Measurements from ENCODE around the gene INPP5F. TPM values are rescaled to one million over a fixed set of nuclear protein-coding genes. Genes with fewer than 3 reads are reported as not detected.
A peak's percentile ranks its signal among the peaks of the same experiment; 100 is the strongest.

INPP5F gene, protein sequence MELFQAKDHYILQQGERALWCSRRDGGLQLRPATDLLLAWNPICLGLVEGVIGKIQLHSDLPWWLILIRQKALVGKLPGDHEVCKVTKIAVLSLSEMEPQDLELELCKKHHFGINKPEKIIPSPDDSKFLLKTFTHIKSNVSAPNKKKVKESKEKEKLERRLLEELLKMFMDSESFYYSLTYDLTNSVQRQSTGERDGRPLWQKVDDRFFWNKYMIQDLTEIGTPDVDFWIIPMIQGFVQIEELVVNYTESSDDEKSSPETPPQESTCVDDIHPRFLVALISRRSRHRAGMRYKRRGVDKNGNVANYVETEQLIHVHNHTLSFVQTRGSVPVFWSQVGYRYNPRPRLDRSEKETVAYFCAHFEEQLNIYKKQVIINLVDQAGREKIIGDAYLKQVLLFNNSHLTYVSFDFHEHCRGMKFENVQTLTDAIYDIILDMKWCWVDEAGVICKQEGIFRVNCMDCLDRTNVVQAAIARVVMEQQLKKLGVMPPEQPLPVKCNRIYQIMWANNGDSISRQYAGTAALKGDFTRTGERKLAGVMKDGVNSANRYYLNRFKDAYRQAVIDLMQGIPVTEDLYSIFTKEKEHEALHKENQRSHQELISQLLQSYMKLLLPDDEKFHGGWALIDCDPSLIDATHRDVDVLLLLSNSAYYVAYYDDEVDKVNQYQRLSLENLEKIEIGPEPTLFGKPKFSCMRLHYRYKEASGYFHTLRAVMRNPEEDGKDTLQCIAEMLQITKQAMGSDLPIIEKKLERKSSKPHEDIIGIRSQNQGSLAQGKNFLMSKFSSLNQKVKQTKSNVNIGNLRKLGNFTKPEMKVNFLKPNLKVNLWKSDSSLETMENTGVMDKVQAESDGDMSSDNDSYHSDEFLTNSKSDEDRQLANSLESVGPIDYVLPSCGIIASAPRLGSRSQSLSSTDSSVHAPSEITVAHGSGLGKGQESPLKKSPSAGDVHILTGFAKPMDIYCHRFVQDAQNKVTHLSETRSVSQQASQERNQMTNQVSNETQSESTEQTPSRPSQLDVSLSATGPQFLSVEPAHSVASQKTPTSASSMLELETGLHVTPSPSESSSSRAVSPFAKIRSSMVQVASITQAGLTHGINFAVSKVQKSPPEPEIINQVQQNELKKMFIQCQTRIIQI
- 11.1 and 15.2 TPM in 2 replicates for total RNA-seq (2014; rRNA removed; shearing (Covaris generic))

DNA sequence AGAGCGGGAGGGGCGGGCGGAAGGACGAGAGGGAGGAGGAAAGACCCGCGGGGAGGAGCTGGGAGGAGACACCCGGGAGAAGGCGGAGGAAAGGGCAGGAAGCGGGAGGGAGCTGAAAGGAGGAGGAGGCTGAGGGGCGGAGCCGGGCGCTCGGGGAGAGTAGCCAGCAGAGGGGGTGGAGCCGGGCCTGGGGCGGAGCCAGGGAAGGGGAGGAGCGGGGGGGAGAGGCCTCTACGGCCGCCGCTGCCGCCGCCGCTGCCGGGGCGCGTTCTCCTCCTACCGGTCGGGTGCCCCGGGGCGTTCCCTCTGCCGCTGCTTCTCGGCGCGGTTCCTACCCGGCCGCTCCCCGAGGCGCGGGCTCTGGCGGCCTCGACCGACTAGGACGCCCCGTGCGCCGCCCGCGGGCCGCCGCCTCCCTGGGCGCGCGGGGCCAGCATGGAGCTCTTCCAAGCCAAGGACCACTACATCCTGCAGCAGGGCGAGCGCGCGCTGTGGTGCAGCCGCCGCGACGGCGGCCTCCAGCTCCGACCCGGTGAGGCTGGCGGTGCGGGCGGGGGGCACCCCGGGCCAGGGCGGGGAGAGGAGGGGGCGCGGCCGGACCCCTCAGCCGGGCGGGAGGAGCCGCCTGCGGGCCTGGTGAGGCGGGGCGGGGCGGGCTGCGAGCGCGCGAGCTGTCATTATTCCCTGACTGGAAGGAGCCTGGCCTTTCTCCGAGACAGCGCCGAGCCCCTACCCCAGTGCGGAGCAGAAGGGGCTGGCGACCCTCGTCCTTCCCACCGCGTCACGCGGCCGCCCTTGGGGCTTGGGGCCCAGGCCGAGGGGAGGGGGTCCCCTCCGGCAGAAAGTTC, at the start of gene INPP5F:
INPP5F (plus strand) TSS at position 223 of the 848 bp plus-strand sequence; CDS start at position 436, 213 bp downstream.
- peak; percentile 96 for DNase-seq (ENCODE audit: low read depth)

DNA sequence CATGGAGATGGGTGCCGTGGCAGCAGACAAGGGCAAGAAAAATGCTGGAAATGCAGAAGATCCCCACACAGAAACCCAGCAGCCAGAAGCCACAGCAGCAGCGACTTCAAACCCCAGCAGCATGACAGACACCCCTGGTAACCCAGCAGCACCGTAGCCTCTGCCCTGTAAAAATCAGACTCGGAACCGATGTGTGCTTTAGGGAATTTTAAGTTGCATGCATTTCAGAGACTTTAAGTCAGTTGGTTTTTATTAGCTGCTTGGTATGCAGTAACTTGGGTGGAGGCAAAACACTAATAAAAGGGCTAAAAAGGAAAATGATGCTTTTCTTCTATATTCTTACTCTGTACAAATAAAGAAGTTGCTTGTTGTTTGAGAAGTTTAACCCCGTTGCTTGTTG, 48.7 kb upstream of the INPP5F start:
- DNase-seq (ENCODE audit: low read depth): no peak

DNA sequence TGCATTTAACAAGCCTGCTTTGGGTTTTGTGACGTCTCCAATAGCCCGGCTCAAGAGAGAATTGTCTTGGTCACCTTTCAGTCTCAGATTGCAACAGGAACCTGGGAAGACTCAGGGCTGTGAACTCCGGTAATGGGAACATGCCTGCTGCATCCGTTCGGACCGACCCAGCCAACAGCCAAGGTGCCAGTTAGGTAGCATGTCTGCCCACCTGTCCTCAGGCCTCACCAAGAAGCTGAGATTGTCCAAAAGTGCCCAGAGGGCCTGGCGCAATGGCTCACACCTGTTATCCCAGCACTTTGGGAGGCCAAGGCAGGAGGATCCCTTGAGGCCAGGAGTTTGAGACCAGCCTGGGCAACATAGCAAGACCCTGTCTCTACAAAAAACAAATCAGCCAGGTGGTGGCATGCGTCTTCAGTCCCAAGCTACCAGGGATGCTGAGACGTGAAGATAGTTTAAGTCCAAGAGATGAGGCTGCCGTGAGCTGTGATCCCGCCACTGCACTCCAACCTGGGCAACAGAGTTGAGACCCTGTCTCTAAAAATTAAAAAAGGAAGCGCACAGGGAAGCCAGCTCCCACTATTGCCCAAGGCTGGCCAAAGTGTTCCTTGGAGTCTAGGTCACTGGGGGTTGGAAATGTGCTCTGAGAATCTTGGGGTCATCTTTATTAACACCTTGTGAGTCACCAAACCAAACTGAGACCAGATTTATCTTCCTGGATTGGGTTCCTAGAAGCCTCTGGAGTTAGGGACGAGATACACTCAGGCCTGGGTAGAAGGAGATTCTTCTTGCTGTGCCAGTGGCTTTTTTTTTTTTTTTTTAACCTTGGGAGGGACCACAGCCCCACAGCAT, 47.7 kb upstream of the INPP5F start:
- DNase-seq (ENCODE audit: low read depth): peak; percentile 73

DNA sequence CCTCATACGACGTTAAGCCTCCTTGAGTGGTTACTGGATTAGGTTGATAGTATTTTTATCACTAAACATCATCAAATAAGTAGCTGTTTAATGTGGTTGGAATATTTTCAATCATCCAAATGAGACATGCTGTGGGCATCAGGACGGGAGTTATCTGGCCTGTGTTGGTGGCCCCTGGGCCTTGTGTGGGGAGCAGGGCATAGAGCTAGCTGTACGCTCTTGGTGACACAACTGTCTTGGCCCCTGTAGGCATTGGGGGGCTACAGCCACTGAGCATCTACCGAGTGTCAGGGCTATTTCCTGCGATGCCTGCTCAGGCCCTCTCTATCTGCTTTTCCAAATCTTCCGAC, 46.4 kb upstream of the INPP5F start:
- DNase-seq (ENCODE audit: low read depth): peak; percentile 39

DNA sequence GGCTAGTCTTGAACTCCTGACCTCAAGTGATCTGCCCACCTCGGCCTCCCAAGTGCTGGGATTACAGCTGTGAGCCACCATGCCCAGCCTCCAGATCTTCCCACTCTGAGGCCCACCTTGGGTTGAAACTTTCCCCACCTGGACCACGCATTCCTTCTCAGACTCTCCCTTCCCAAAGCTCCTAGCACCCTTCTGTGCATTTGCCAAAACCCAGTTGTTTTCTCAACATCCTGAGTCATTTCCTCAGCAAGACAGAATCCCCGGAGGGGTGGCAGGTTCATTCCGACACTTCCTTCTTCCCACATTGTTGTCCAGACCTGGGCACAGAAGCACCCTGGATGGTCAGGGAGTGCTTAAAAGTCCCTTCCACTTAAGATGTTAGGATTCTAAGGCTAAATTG, 45.8 kb upstream of the INPP5F start:
- DNase-seq (ENCODE audit: low read depth): peak; percentile 95

DNA sequence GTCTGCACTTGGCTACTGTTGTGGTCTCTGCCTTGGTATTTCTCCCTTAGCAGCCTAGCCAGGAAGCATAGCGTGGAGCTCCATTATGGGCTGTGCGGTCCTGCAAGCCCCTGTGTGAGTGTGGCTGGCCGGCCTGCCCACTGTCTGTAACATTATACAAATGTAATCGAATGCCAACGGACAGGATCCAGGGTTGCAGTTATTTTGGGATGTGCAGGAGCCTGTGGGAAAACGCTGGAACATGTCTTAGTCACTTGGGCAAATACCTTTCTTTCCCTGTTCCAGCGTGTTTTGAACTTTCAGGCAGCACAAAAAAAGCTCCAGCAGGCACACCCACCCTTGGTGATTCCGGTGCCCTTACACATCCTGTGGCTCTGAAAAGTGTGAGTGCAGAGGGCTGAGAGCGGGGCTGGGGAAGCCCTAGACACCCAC, 45.2 kb upstream of the INPP5F start:
- DNase-seq (ENCODE audit: low read depth): peak; percentile 71

DNA sequence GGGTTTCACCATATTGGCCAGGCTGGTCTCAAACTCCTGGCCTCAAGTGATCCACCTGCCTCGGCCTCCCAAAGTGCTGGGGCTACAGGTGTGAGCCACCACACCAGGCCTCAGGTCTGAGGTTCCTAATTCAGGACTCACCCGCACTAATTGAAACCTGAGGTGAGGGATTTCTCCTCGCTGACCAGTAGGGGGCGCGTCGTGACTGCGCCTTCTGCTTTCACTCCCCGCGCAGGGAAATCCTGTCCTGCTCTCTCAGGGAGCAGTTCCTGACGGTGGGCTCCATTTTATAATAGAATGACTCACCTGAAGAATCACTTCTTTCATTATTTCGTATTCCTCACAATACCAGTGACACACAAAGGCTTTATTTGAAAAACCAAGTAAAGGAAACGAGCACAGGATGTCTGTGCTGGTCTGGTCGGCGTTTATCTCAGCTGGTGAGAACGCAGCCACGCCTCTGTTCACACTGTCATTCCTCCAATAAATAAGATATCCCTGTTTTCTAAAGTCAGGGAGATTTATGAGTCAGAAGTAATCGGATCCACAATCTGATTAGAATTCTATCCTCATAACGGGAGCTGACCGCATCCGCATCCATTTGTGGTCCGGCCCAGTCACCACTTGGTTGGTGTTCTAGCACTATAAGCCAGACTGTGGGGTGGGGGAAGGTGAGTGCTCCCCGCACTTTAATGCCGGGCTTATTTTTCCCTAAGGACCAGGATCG, 39.2 kb upstream of the INPP5F start:
- peak; percentile 96 for DNase-seq (ENCODE audit: low read depth)

- DNase-seq (ENCODE audit: low read depth): peak; percentile 80
Measured at GRCh38 chr10:119687192-119688032, 38.4 kb upstream of the INPP5F start.

- peak; percentile 32 for DNase-seq (ENCODE audit: low read depth)
Measured at GRCh38 chr10:119688033-119688508, 37.8 kb upstream of the INPP5F start.

DNA sequence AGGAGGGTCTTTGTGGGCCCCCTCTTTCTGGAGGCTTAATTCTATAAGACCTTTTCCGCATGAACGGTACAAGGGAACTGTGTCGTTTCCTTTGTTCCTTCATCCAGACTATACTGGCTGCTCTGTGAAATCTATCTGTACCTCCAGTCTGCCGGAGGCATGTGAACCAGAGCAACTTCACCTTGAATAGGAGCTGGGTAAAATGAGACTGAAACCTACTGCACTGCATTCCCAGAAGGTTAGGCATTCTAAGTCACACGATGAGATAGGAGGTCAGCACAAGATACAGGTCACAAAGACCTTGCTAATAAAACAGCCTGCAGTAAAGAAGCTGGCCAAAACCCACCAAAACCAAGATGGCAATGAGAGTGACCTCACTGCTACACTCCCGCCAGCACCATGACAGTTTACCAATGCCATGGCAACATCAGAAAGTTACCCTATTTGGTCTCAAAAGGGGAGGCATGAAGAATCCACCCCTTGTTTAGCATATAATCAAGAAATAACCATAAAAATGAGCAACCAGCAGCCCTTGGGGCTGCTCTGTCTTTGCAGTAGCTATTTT, 36.8 kb upstream of the INPP5F start:
- peak; percentile 37 for DNase-seq (ENCODE audit: low read depth)

DNA sequence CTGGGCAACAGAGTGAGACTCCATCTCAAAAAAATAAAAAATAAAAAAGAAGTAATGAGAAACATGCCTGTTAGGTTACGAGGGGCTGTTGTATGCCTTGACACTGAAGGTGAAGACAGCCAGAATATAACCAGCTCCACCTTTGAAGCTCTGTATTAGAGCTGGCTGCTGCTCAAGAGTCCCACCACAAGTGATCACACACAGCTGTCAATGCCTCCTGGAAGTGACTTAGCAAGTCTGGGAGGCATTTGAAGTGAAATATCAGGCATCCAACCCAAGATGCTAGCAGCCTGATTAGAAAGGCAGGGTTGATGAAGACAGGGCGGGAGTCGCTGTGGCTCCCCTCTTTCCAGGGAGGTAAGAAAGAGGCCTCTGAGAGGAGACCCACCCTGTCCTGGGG, 34.1 kb upstream of the INPP5F start:
- no peak for DNase-seq (ENCODE audit: low read depth)

DNA sequence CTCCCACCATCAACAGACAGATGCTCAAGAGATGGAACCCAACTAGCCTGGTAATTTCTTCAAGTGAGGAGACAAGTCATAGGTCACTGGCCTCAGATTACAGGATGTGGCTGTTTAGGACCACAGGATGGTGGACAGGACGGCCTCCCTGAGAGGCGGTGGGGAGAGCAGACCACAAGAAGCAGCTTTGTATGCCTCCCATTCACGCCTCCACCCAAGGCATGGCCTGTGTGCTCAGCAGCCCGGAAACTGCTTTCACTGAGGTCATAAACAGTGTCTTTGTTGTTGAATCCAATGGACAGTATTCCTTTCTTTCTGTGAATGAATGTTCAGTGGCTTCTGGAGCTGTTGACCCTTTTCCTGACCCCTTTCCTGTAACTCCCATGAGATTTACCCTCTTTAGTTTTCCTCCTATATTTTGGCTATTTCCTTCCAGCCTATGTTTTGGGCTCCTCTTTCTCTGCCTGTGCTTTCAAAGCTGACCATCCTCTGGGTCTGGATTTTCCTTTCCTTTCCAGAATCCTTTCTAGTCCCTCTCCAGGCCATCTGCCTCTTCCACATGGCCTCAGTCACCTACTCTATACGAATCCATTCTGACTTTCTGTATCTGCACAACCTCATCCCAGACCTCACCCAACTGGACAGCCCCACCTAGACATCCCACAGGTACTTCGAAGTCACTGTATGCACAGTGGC, 32.4 kb upstream of the INPP5F start:
- peak; percentile 79 for DNase-seq (ENCODE audit: low read depth)

DNA sequence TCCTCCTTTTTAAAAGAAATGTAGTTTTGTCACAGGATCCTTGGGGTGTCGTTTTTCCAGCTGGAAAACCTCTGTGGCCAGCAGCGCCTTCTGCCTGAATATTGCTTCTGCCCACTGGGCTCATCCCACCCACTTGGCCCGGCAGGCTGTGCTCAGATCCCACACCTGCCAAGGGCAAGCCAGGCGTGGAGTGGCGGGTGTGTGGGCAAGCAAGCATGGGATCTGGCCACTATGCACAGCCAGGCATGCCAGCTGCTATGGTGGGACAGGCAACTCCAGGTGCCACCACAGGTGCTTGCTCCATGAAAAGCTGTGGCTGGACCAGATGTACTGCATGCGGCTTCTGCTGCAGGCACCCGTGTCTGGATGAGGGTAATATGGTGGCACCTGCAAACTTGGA, 31.2 kb upstream of the INPP5F start:
- no peak for DNase-seq (ENCODE audit: low read depth)

DNA sequence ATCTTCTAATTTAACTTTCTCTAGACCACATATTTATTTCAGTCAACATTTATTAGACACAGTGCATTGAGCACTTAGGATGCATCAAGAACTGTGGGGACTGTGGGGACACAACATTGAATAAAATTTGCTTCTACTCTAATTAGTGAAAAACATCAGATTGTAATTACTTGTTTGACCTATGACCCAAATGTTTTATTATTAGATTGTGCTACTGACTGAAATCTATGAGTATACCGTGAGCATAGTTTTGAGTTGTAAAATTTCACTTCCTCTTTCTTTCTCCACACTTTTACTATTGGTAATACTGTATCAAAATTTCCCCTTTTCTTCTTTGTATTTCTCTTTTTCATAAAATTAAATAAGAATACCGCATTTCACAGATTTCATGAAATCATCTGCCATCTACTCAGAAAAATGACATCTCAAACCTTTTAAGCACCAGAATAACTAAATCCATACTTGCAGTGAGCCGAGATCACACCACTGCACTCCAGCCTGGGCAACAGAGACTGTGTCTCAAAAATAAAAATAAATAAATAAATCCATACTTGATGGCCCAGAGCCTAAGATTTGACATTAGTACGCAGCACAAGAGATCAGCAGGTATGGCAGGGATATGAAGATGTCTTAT, 25.4 kb upstream of the INPP5F start:
- DNase-seq (ENCODE audit: low read depth): no peak

DNA sequence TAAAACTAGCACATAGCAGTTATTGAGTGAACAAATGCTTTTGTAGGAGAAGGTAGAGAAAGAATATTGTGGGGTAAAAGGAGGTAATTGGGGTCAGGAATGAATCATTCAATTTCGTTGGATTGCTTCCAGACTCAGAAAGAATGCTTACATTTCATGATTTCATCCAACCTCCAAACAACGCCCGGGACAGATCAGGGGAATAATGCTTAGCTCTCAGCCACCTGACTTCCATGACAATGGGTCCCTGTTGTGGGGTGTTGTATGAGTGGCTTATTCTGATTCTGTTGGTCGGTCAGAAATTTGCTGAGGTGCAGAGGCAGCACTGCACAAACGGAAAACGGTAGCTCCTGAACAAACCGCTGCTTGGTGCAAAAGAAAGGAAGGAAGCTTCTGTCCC, 24.0 kb upstream of the INPP5F start:
- peak; percentile 56 for DNase-seq (ENCODE audit: low read depth)

DNA sequence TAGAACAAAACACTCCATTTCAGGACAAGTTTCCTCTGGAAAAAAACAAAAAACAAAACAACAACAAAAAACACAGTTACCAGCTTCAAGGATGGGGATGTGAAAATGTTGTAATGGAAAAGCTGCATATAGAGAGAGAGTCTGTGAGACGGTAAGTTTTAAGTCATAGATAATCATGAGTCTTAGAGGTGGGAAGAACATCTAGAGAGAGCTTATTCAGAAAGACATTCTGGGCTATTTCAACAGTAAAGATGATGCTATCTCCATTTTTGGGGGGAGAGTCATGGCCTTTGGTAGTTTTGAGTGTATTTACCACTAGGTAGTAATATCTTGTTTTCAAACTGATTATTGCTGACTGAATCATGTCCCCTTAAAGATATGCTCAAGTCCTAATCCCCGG, 23.3 kb upstream of the INPP5F start:
- no peak for DNase-seq (ENCODE audit: low read depth)

DNA sequence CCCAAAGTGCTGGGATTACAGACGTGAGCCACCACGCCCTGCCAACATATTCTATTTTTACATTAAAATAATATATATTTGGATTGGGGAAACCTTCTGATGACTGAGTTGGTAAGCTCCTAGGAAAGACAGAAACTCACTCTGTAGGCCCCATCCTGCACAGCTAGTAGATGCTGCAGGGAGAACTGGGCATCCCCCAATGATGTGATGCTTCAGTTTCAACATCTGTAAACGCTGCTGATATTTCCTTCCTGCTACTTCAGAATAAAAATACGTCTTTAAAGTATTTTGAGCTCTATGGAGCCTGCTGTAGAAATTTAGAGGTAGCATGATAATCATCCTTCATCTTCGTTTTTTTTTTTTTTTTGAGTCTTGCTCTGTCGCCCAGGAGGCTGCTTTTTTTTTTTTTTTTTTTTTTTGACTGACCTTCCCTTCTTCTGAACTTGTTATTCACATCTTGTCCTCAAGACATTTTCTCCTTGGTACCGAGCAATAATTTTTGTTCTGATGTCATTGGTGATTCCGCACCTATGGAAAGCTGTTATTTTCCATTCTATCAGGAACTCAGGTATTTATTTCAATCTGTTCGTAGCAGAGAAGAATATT, 21.8 kb upstream of the INPP5F start:
- no peak for DNase-seq (ENCODE audit: low read depth)

All from M059J (cell line).